ENCODE results near the gene TKTL1.
A peak's percentile ranks its signal among the peaks of the same experiment; 100 is the strongest.

DNA sequence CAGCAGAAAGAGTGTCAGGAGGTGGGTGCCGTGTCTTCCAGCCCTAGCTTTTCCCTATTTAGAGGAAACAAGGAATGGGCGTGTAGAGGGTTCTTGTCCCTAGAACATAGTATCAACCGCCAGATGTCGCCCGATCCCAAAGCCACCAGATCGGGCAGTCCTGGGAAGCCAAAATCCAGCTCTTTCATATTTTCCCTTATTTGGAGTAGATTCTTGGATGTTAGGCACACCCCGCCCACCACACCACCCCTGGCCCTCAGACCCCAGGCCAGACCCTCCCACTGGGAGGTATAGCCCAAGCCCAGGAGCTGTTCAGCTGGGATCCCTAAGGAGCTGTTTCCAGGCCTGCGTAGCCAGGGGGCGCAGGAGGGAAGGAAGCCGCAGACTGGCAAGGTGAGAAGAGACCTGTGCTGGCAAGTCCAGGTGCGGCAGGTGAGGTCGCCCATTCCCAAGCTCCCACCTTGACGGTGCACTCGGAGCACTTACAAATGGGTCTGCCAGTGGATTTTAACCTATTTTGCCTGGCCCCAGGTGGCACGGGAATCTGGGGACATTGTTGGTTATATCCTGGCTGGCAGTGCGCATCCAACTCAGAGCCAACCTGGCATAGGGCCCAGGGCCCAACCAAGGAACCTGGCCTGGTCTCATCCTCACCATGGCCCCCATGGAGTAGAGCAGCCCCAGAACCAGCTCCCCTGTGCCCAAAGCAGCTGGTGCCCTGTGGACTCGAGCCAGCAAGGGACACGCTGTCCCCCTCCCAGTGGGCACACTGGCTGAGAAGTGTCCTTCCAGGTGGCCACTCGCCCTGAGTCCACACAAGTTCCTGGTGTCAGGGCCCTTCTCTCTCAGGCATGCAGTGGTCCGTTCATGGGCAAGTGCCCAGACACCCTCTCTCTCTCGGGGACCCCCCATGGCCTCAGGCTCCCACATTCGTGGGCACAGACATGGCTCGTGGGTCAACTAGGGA, 78.0 kb downstream of the TKTL1 start:
- peak in 6 of 7 experiments; percentile 39 to 88 (median 70) for TF ChIP-seq CTCF (IDR thresholded peaks at IDR 0.05)
- TF ChIP-seq POLR2A (IDR thresholded peaks at IDR 0.05): peak in 2 of 3 donors; percentile 34 to 49

All from body of pancreas (tissue), 4 donors.